Stromal cell of bone marrow (primary cell): Measurements from ENCODE around the gene FBXO31.

Source experiments
- DNase-seq: peaks from one replicate; pipeline ENCODE4 v3.0.0-alpha.2; 2012; ENCODE audit warnings: low read depth

FBXO31 gene

DNA sequence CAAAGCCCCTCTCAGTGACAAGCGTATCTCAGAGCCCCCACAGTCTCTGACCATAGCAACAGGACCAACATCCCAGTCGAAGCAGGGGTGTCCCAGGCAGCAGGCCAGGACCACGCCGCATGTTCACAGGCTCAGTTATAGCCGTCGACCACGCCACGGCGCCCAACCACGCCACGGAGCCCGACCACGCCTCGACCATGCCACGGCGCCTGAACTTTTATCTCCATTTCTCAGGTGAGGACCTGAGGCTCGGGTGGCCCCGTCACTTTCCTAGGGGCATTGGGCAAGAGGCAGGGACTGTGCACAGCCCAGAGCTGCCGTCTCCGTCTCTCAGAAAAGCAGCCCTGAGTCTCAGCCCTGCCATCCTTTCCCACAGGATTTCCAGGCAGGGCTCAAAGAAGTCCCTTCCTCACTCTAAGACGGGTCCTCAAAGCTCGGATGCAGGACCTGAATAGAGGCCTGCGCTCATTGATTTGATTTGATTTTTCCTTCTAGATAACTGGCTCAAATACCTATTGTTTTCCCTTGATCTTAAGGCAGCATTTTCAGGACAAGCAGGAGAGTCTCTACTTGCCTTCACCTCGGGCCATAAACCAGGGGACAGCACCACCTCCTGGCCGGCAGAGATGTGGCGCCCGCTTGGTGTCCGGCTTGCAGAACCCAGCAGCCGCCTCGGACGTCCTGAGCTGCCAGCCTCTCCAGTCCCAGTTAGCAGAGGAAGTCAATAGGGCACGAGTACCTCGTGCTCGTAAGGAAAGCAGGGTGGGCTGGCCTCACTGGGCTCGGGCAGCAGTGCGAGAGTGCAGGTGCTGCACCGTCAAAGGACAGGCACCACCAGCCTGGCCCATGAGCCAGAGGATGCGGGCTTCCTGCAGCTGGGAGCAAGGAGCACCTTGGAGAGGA, 105.1 kb downstream of the FBXO31 start:
- DNase-seq = peak; percentile 61
